GM12878 (cell line): ENCODE measurements around the gene SELENOK. TPM values are rescaled to one million over a fixed set of nuclear protein-coding genes. Genes with fewer than 3 reads are reported as not detected.

Experiments
- ATAC-seq: fragments of 200-7000 bp; cut with Tn5 transposase; 3 replicates; pipeline ENCODE4 v1.9.1; 2020; ENCODE audit warnings: mild to moderate bottlenecking, moderate library complexity
- BruUV-seq: library from RNA; stranded (reverse); fragments of 400-500 nt; replicated peaks from 2 replicates; lab custom pipeline; 2021; lab: Mats Ljungman, UMichigan
- CTCF ChIA-PET: fragments of 300-600 bp; sonication (Branson Sonifier 250); formaldehyde crosslinking; extraction: SDS; loops from one replicate; lab custom pipeline; 2021; ENCODE audit warnings: inconsistent platforms; lab: Yijun Ruan, JAX
- POLR2A ChIA-PET: fragments of 350-600 bp; formaldehyde crosslinking; extraction: SDS; loops from one replicate; lab custom pipeline; 2021; ENCODE audit warnings: inconsistent platforms; lab: Charles Lee
- RAD21 ChIA-PET: fragments of 300-600 bp; sonication (Branson Sonifier 250); formaldehyde crosslinking; loops from one replicate; lab custom pipeline; 2023; ENCODE audit warnings: antibody characterized with exemption; ENCODE audit not compliant: unreplicated experiment; lab: Charles Lee
- SMC1A ChIA-PET: fragments of 300-600 bp; sonication (Branson Sonifier 250); formaldehyde crosslinking; loops from one replicate; lab custom pipeline; 2023; ENCODE audit not compliant: unreplicated experiment, uncharacterized antibody; lab: Charles Lee
- DNase-seq: peaks from one replicate; pipeline ENCODE4 v3.0.0-alpha.2; 2011; ENCODE audit warnings: low read depth, low spot score
- FAIRE-seq: peaks from 3 replicates; lab custom pipeline; 2011; peaks lifted over from hg19 to GRCh38; lab: Jason Lieb, UNC
- H2AFZ ChIP-seq: 2 replicates; pipeline ENCODE4 v1.6.0; 2011; ENCODE audit warnings: low read depth, low read length, control low read depth; ENCODE audit not compliant: control insufficient read depth
- H3K27ac ChIP-seq: 2 replicates; pipeline ENCODE4 v1.5.1; 2011; ENCODE audit warnings: control low read depth; ENCODE audit not compliant: control insufficient read depth, insufficient read depth
- H3K27me3 ChIP-seq, 2 experiments: replicated peaks in 1 of 2; 2 replicates each; pipeline versions ENCODE4 v1.6.0 to v1.6.1; 2011; ENCODE audit warnings: low read length in 1 of 2; ENCODE audit not compliant: control insufficient read depth in 2 of 2, insufficient read depth in 2 of 2
- H3K36me3 ChIP-seq, 2 experiments: 2 replicates each; pipeline ENCODE4 v1.5.1; 2011; ENCODE audit warnings: low read length in 1 of 2; ENCODE audit not compliant: control insufficient read depth in 2 of 2, insufficient read depth in 2 of 2
- H3K4me1 ChIP-seq: 2 replicates; pipeline ENCODE4 v1.6.1; 2011; ENCODE audit warnings: mild to moderate bottlenecking, low read length, moderate library complexity, mixed read lengths; ENCODE audit not compliant: control insufficient read depth, insufficient read depth
- H3K4me2 ChIP-seq: 2 replicates; pipeline ENCODE4 v1.6.0; 2011; ENCODE audit warnings: control low read depth; ENCODE audit not compliant: control insufficient read depth, insufficient read depth
- H3K4me3 ChIP-seq: fragments of 200-600 bp; sonication (generic); 2 replicates; pipeline ENCODE4 v1.5.1; 2016
- H3K79me2 ChIP-seq: 2 replicates; pipeline ENCODE4 v1.6.0; 2011; ENCODE audit warnings: low read length; ENCODE audit not compliant: control insufficient read depth, insufficient read depth
- H3K9ac ChIP-seq: 2 replicates; pipeline ENCODE4 v1.8.0; 2011; ENCODE audit warnings: low read length, control low read depth, mixed read lengths; ENCODE audit not compliant: control insufficient read depth, insufficient read depth
- H3K9me3 ChIP-seq: replicated peaks from 3 replicates; pipeline ENCODE4 v1.5.1; 2011; ENCODE audit warnings: mild to moderate bottlenecking, low read length; ENCODE audit not compliant: control insufficient read depth, insufficient read depth
- H4K20me1 ChIP-seq: 2 replicates; pipeline ENCODE4 v1.6.0; 2011; ENCODE audit not compliant: control insufficient read depth, insufficient read depth
- BCL11A ChIP-seq: IDR thresholded peaks from 2 replicates; pipeline ENCODE4 v1.6.1; 2011; ENCODE audit warnings: low read depth, low read length
- STAT1 ChIP-seq: fragments of 450-650 bp; conservative IDR thresholded peaks from 2 replicates; pipeline ENCODE4 v1.6.1; 2014; ENCODE audit warnings: antibody characterized with exemption, mild to moderate bottlenecking
- TAF1 ChIP-seq: IDR thresholded peaks from 2 replicates; pipeline ENCODE4 v1.6.1; 2011; ENCODE audit warnings: mild to moderate bottlenecking, low read depth, low read length, borderline replicate concordance
- WGBS: methylation state at CpG from one replicate; pipeline ENCODE4 v1.1.6; 2016; ENCODE audit warnings: low lambda C conversion rate; ENCODE audit not compliant: insufficient replicate concordance, insufficient coverage; ENCODE audit errors: missing lambda C conversion rate; 5-methylcytosine and 5-hydroxymethylcytosine counted together
- in situ Hi-C: fragments of 300-500 bp; cut with MboI; formaldehyde crosslinking; loops from 9 replicates; pipeline ENCODE4 v1.14.3; 2018; ENCODE audit warnings: mixed read lengths
- intact Hi-C: fragments of 100-400 bp; cut with micrococcal nuclease; formaldehyde crosslinking; loops from one replicate; pipeline ENCODE4 v1.14.2; 2022; ENCODE audit not compliant: unreplicated experiment
- polyA plus RNA-seq, 11 experiments: library from polyadenylated mRNA; depleted of rRNA in 4 of 11; unstranded in 6 of 11; stranded (reverse) in 5 of 11; fragments of >200 nt; fragmentation: Nextera tagmentation in 4 of 11; fragmentation: Illumina TruSeq in 1 of 11; extraction: Ambion mirVana in 4 of 11; extraction: Trizol in 1 of 11; gene quantifications; 1 replicate in 1 of 11; 2 replicates in 10 of 11; pipeline versions ENCODE4 v1.2.1 to v1.2.3, GENCODE V29; 2011 to 2016; ENCODE audit warnings: inconsistent platforms in 2 of 11, missing spikeins in 2 of 11, low read depth in 1 of 11
- total RNA-seq, 4 experiments: library from RNA; depleted of rRNA in 3 of 4; stranded (reverse); fragments of >200 nt in 3 of 4; fragmentation: Illumina TruSeq in 1 of 4; extraction: Trizol in 1 of 4; gene quantifications; 2 replicates each; pipeline versions ENCODE4 v1.2.1 to v1.2.3, GENCODE V29; 2013 to 2021
- TF ChIP-seq, protein P1 (sequence below): fragments of 450-650 bp; IDR thresholded peaks from 2 replicates; pipeline ENCODE4 v1.6.1; 2016; ENCODE audit warnings: mild to moderate bottlenecking
- TF ChIP-seq, protein P2 (sequence below): fragments of 450-650 bp; IDR thresholded peaks from 2 replicates; pipeline ENCODE4 v1.6.1; 2017; ENCODE audit warnings: borderline replicate concordance

Gene SELENOK
- total and polyA plus RNA-seq, 10 of the 15 experiments (the other 5 are each of a cell fraction or from before 2014, with no cell fraction given), result 35.4 to 322 (median 101) TPM

DNA sequence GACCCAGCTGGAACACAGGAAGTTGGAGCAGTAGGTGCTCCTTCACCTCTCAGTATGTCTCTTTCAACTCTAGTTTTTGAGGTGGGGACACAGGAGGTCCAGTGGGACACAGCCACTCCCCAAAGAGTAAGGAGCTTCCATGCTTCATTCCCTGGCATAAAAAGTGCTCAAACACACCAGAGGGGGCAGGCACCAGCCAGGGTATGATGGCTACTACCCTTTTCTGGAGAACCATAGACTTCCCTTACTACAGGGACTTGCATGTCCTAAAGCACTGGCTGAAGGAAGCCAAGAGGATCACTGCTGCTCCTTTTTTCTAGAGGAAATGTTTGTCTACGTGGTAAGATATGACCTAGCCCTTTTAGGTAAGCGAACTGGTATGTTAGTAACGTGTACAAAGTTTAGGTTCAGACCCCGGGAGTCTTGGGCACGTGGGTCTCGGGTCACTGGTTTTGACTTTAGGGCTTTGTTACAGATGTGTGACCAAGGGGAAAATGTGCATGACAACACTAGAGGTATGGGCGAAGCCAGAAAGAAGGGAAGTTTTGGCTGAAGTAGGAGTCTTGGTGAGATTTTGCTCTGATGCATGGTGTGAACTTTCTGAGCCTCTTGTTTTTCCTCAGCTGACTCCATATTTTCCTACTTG, 33.4 kb downstream of the SELENOK start:
- CTCF ChIA-PET, result interaction anchor here (1.4 kb wide), 1 partner anchor 13 kb away, joined by 4 read pairs; no protein-coding TSS in a partner anchor
- DNase-seq, result no peak
- H3K27ac ChIP-seq, result no peak overlapping the region
- no peak overlapping the region for H3K9ac ChIP-seq
- no peaks in the 10 kb centered on the region for H4K20me1 ChIP-seq
- H3K36me3 ChIP-seq, result peaks cover 0 to 7% of the 10 kb centered on the region in 2 experiments; a peak in 2 of 4 replicates
- H3K4me1 ChIP-seq, result peaks cover 14% of the 10 kb centered on the region
- intact Hi-C loops, result no loop called here
- BruUV-seq, result no TSS peak
- FAIRE-seq, result no peak
- 58% methylated on average over 7 of the region's 7 CpGs for WGBS
- no peaks in the 10 kb centered on the region for H3K9me3 ChIP-seq
- in situ Hi-C loops, result no loop called here
- SMC1A ChIA-PET, result interaction anchor here (2.2 kb wide), 1 partner anchor 10 kb away, joined by 11 read pairs; no protein-coding TSS in a partner anchor
- no peak overlapping the region for H3K4me3 ChIP-seq
- no peaks in the 10 kb centered on the region for H3K79me2 ChIP-seq
- POLR2A ChIA-PET, result no interaction called here
- ATAC-seq, result no peak; the same call in 2 of the 3 replicates
- TF ChIP-seq, protein P1, sequence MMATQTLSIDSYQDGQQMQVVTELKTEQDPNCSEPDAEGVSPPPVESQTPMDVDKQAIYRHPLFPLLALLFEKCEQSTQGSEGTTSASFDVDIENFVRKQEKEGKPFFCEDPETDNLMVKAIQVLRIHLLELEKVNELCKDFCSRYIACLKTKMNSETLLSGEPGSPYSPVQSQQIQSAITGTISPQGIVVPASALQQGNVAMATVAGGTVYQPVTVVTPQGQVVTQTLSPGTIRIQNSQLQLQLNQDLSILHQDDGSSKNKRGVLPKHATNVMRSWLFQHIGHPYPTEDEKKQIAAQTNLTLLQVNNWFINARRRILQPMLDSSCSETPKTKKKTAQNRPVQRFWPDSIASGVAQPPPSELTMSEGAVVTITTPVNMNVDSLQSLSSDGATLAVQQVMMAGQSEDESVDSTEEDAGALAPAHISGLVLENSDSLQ, result no peak
- TF ChIP-seq, protein P2, sequence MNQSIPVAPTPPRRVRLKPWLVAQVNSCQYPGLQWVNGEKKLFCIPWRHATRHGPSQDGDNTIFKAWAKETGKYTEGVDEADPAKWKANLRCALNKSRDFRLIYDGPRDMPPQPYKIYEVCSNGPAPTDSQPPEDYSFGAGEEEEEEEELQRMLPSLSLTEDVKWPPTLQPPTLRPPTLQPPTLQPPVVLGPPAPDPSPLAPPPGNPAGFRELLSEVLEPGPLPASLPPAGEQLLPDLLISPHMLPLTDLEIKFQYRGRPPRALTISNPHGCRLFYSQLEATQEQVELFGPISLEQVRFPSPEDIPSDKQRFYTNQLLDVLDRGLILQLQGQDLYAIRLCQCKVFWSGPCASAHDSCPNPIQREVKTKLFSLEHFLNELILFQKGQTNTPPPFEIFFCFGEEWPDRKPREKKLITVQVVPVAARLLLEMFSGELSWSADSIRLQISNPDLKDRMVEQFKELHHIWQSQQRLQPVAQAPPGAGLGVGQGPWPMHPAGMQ, result no peak
- TF ChIP-seq TAF1 (no peak), STAT1 (no peak), BCL11A (no peak)
- TF ChIP-seq, all 136 proteins: peak for 0
- Histone ChIP-seq H3K27me3 (no peaks in the 10 kb centered on the region), H2AFZ (no peak overlapping the region), H3K4me2 (no peak overlapping the region)
- RAD21 ChIA-PET, result no interaction called here
